Measurements from ENCODE around the gene C17orf78.

DNA sequence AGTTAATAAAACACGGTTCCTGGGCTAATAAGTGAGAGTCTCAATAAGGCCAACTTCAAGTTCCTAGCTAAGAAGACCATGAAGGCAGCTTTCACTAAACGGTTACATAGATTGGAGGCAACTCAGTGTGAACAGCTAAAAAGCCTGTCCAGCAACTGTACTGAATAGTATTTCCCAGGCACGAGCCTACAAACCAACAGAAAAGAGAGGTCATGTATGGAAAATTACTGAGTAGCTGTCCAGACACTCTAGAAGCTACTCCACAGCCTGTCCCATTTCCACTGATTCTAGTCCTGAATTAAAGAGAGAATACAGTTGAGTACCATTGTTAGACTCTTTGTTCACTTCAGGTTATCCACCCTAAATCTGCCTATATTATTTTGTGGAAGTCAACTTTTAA, 36.5 kb upstream of the C17orf78 start:
- TF ChIP-seq, protein P1, sequence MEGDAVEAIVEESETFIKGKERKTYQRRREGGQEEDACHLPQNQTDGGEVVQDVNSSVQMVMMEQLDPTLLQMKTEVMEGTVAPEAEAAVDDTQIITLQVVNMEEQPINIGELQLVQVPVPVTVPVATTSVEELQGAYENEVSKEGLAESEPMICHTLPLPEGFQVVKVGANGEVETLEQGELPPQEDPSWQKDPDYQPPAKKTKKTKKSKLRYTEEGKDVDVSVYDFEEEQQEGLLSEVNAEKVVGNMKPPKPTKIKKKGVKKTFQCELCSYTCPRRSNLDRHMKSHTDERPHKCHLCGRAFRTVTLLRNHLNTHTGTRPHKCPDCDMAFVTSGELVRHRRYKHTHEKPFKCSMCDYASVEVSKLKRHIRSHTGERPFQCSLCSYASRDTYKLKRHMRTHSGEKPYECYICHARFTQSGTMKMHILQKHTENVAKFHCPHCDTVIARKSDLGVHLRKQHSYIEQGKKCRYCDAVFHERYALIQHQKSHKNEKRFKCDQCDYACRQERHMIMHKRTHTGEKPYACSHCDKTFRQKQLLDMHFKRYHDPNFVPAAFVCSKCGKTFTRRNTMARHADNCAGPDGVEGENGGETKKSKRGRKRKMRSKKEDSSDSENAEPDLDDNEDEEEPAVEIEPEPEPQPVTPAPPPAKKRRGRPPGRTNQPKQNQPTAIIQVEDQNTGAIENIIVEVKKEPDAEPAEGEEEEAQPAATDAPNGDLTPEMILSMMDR (IDR thresholded peaks at IDR 0.05; ENCODE audit: low read depth, low read length, poor library complexity, severe bottlenecking), result no peak
- TF ChIP-seq EZH2phosphoT487 (IDR thresholded peaks at IDR 0.05; ENCODE audit: borderline replicate concordance, low read length), result no peak
